ENCODE measurements around the gene TEKT3. TPM values are rescaled to one million over a fixed set of nuclear protein-coding genes. Genes with fewer than 3 reads are reported as not detected.
A peak's percentile ranks its signal among the peaks of the same experiment; 100 is the strongest.

The TEKT3 gene
- polyA plus RNA-seq (ENCODE audit: insufficient read depth in 1 of 5, insufficient read length in 5 of 5, low replicate concordance in 1 of 5), result 1 to 10 TPM; 3.0 to 4.4 (median 3.5) TPM
- long read RNA-seq, donor 1, partial matches to known transcripts, result 0 of 1 reads
- long read RNA-seq, donor 1, other reads (novel, unspliced or antisense), result 0 of 1 reads
- long read RNA-seq, donor 2, result 0 reads
- long read RNA-seq, donor 3, partial matches to known transcripts, result 0 of 1 reads
- long read RNA-seq, donor 3, other reads (novel, unspliced or antisense), result 0 of 1 reads
- long read RNA-seq, donor 4, result 0 reads
- long read RNA-seq, donor 5, result 0 reads
- long read RNA-seq, donor 6, result 0 reads
- long read RNA-seq, donor 7, result 0 reads
- long read RNA-seq, donor 8, partial matches to known transcripts, result 0 of 1 reads
- long read RNA-seq, donor 8, other reads (novel, unspliced or antisense), result 0 of 1 reads

- peak; percentile 80 to 81 for DNase-seq
These were observed at the start of gene TEKT3 for GRCh38 chr17:15341385-15341849. Gene TEKT3 (minus strand): TSS chr17:15341597. CDS start chr17:15331585, 10,012 bp downstream.

DNA sequence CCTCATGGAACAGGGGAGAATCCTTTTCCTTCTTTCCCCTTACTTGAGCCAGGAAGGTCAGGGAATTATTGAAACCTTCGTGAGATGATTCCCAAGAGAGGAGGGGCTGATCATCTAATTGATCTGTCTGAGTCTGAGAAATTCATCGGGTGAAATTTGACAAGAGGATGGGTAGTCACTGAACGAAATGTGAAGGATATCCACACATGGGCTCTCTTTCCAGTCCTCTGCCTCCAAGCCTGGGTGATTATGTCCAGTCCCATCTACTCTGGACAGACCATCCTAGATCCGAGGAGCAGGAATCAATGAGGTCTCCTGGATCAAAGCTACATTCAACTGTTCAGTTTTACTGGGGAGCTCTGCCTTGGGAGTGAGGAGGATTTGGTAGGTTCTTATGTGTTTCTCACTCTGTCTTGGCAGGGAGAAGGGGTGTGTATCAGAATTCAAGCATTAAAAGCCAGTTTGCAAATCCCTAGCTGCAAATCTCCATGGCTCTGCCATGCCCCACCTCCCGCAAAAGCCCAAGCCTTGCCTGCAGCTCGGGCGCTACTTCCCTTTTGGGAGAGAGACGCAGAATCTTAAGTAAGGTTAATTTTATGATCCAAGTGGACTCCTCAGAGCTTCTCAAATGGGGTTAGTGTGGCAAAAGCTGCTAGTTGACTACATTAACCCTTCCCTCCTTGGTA, 47.1 kb upstream of the TEKT3 start:
- DNase-seq, result no peak

- DNase-seq, result no peak
These were observed 44.7 kb upstream of the TEKT3 start for GRCh38 chr17:15386083-15386482.

- DNase-seq, result no peak
These were observed 43.9 kb upstream of the TEKT3 start for GRCh38 chr17:15385305-15385704.

- peak; percentile 79 to 83 for DNase-seq
These were observed 42.9 kb upstream of the TEKT3 start for GRCh38 chr17:15384142-15384787.

GRCh38 chr17:15382914-15383313, 41.5 kb upstream of the TEKT3 start:
- no peak for DNase-seq

DNA sequence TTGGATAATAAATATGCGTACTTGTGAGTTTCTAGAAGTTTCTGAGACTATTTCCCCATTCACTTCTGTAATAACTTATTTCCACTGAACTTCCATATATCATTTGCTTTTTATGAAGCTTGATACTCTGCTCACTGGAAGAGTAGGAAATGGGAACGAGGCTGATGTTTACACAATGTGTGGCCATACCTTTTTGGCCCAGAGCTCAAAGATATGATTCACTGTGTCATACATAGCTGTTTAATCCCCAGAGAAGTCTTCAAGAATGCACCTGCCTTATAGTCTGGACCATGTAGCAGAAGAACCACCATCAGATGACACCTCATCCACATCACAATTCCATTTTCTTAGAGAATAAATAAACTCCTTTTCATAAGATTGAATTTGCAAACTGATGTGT, 40.3 kb upstream of the TEKT3 start:
- no peak for DNase-seq

DNA sequence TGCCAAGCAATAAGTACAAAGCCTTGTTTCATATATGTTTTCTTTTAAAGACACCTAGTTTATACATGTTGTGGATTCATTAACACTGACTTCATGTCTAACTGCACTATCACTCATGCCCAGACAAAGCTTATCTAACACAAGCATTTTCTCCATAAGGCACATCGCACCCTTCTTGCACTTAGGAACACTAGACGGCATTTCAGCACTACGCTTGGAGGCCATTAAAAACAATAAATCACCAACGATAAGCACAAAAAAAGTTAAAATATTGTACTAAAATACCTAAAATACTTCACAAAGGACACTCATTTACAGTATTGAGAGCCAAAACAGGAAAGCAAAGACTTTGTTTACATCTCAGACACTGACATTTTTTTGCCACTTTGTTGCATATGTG, 39.0 kb upstream of the TEKT3 start:
- DNase-seq, result no peak

GRCh38 chr17:15379659-15380058, 38.3 kb upstream of the TEKT3 start:
- DNase-seq, result no peak

- no peak for DNase-seq
These were observed 36.8 kb upstream of the TEKT3 start for GRCh38 chr17:15378243-15378642.

GRCh38 chr17:15377616-15378015, 36.2 kb upstream of the TEKT3 start:
- DNase-seq, result no peak

DNA sequence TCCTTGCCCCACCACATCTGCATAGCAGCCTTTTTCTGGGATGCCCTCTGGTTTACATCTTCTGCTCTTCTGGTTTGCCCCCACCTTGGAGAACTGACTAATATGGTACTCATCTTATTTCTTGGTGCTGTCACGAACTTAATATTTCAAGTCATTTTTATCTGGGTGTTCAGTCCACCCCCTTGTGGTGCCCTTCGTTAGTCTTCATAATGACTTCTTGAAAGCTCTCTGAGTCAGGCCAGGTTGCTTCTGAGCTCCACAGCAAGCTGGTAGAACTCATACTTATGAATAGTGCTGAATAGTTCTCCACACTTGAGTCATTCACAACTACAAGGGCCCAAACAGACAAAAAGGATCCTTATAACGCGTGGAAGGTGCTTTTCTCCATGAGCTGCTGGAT, 35.8 kb upstream of the TEKT3 start:
- DNase-seq, result no peak

GRCh38 chr17:15371376-15372130, 30.2 kb upstream of the TEKT3 start:
- DNase-seq, result no peak

- no peak for DNase-seq
These were observed 27.2 kb upstream of the TEKT3 start for GRCh38 chr17:15368600-15368999.

DNA sequence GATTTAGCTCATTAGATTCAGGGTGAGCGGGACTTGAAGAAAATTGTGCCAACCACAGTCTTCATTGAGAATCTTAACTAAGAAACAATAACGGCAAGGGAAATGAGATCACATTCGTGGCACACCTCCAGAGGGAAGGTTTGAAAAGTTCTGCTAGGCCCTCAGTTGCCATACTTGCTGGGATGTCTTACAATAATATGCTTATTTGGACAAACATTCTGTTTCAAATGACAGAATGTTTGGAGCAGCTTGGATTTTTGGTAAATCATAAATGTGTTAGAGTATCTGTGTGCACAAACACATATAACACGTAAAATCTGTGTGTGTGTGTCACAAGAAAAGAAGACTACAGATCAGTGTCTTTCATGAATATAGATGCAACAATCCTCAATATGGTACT, 24.6 kb upstream of the TEKT3 start:
- DNase-seq, result no peak

DNA sequence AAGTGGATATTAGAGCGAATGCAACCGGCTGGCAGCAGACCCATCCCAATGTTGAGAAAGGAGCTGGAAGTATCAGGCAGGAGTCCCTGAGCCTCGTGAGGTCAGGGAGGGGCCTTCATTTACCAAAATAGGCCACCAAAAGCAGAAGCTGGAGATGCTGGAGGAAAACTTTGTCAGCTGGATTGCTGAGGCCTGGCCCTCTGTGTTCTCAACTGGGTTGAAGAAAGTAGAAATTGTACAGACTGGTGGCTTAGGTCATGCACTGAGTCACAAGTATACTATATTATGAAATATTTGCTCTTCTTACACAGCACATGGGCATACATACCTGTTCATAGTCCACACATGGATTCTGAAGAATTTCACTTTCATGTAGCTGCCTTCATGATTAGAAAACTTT, 23.2 kb upstream of the TEKT3 start:
- no peak for DNase-seq

DNA sequence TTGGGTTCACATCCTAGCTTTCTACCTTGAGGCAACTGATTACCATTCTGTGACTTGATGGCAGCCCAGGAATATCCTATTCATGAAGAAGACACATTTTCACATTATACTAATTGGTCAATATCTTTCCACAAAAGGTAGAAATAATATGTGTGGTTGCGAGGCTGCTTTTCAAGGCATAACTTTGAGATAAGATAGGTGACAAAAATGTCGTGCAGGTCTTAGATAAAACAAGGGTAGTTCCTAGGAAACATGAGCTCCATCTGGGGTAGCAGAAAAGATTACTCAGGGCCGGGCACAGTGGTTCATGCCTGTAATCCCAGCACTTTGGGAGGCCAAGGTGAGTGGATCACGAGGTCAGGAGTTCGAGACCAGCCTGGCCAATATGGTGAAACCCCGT, 22.3 kb upstream of the TEKT3 start:
- DNase-seq, result no peak

GRCh38 chr17:15361592-15361991, 20.2 kb upstream of the TEKT3 start:
- no peak for DNase-seq

DNA sequence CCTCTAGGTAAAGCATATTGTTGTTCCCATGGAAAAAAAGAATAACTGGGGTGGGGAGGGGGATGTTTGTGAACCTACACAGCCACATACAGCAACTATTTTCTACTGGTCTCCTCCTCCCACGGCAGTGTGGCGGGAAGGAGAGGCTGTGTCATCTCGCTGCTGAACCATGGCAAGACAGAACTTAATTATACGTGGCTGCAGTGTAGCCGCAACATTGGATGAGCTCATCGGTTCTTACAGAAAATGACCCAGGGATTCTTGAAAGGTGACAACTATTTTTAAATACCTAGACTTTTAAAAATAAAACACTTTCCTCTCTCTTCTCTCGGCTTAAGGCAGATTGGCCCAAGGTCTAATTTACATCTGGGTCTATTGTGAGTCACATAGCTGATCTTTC, 19.8 kb upstream of the TEKT3 start:
- no peak for DNase-seq

DNA sequence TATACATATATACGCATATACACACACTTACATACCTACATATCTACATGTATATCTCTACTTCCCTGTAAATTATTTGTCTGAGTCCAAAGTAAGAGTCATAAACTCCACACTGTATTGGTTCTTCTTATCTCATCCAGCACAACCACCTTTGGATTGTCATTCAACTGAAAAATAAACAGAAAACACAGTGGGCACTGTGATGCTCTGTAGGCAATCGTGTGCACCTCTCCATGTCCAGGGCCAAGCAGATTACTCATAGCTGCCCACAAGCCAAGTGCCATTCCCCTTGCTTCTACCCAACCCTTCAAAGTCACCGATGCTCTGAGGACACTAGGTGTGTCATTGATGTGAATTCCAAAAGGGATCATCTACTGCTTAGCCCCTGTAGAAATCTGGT, 12.9 kb upstream of the TEKT3 start:
- DNase-seq, result no peak

DNA sequence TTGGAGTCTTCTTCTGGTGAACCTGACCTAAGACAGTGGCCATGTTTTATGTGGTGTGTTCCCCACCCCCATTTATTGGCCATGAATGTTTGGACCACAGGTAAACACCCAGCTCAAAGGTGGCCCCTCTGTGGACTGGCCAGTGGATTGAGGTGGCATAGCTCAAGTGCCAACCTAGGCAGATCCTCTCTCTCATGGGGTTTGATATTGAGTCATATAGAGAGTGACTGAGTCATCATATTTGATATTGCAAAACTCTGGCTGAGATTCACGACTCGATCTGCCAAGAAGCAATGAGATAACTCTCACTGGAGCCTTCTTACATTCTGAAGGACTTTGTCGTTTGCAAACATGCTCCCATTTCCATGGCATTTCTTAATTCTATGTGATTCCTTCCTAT, 10.5 kb upstream of the TEKT3 start:
- DNase-seq, result peak; percentile 70 to 74

- no peak for DNase-seq
These were observed 10.1 kb upstream of the TEKT3 start for GRCh38 chr17:15351478-15351840.

Measured in right lung (tissue), 10 donors.